Colonic mucosa (tissue), 4 donors: ENCODE measurements around the gene AVP. TPM values are rescaled to one million over a fixed set of nuclear protein-coding genes. Genes with fewer than 3 reads are reported as not detected.

Experiments
- DNase-seq: peaks from one replicate; pipeline ENCODE4 v3.0.0-alpha.2; 2020
- H3K27ac ChIP-seq: fragments of 200-600 bp; one replicate; pipeline ENCODE4 v1.8.0; 2021
- H3K27me3 ChIP-seq: fragments of 200-600 bp; one replicate; pipeline ENCODE4 v1.8.0; 2021
- H3K36me3 ChIP-seq: fragments of 200-600 bp; one replicate; pipeline ENCODE4 v1.8.0; 2021
- H3K4me1 ChIP-seq: fragments of 200-600 bp; one replicate; pipeline ENCODE4 v1.8.0; 2021; ENCODE audit warnings: mild to moderate bottlenecking
- H3K4me3 ChIP-seq: fragments of 200-600 bp; one replicate; pipeline ENCODE4 v1.8.0; 2021
- H3K9ac ChIP-seq, 2 donors: one replicate each; pipeline ENCODE4 v1.7.0; 2013; ENCODE audit warnings: control low read depth in 2 of 2, low read depth in 2 of 2, low read length in 2 of 2
- H3K9me3 ChIP-seq: fragments of 200-600 bp; one replicate; pipeline ENCODE4 v1.8.0; 2021
- intact Hi-C: fragments of 100-400 bp; cut with DNase I; formaldehyde crosslinking; loops from one replicate; pipeline ENCODE4 v1.14.1; 2022
- total RNA-seq, 2 donors: library from RNA; stranded (reverse); fragmentation: NEBNext Ultra II Directional in 1 of 2; extraction: Animal tissue kit (Norgen Biotek cat#: 25700) in 1 of 2; gene quantifications; one replicate each; pipeline ENCODE4 v1.2.1, GENCODE V29; 2021
- TF ChIP-seq, protein P1 (sequence below): fragments of 200-600 bp; IDR thresholded peaks from one replicate; pipeline ENCODE4 v1.8.0; 2022; ENCODE audit warnings: antibody characterized with exemption, mild to moderate bottlenecking
- donor health status: healthy.
- donor health status: DM: no; HTN: no; CAD: no.
- donor health status: DM: no; HTN: no; CAD: no.

Gene AVP
- total RNA-seq, 2 donors from 2014 or later = not detected

DNA sequence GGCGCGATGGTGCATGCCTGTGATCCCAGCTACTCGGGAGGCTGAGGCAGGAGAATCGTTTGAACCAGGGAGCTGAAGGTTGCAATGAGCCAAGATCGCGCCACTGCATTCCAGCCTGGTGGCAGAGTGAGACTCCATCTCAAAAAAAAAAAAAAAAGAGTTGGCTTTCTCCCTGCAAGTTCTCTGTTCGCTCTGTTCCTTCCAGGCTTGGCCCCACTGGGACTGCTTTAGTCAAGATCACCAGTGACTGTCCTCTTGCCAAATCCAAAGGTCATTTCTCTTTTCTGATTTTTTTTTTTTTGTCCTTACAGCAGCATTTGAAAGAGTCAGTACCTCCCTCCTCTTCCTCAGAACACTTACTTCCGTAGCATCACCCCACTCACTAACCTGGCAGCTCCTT, 51.9 kb downstream of the AVP start:
- intact Hi-C loops = loop anchor here (10.0 kb wide), 1 partner anchor 1568 kb away; the partner anchor contains the start of gene NSFL1C
- no peaks in the 10 kb centered on the region for H3K4me1 ChIP-seq
- no peak overlapping the region for H3K4me3 ChIP-seq
- TF ChIP-seq, protein P1, sequence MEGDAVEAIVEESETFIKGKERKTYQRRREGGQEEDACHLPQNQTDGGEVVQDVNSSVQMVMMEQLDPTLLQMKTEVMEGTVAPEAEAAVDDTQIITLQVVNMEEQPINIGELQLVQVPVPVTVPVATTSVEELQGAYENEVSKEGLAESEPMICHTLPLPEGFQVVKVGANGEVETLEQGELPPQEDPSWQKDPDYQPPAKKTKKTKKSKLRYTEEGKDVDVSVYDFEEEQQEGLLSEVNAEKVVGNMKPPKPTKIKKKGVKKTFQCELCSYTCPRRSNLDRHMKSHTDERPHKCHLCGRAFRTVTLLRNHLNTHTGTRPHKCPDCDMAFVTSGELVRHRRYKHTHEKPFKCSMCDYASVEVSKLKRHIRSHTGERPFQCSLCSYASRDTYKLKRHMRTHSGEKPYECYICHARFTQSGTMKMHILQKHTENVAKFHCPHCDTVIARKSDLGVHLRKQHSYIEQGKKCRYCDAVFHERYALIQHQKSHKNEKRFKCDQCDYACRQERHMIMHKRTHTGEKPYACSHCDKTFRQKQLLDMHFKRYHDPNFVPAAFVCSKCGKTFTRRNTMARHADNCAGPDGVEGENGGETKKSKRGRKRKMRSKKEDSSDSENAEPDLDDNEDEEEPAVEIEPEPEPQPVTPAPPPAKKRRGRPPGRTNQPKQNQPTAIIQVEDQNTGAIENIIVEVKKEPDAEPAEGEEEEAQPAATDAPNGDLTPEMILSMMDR = no peak
- no peak for DNase-seq
- H3K9ac ChIP-seq = no peak overlapping the region
- H3K36me3 ChIP-seq = peaks cover 18% of the 10 kb centered on the region
- no peak overlapping the region for H3K27ac ChIP-seq
- H3K9me3 ChIP-seq = no peaks in the 10 kb centered on the region
- no peaks in the 10 kb centered on the region for H3K27me3 ChIP-seq

Other genes starting within 250 kb of the AVP start
- 10 to 100 TPM; 21.7 to 24.8 TPM for gene PCED1A, start 244.1 kb downstream of the AVP start, total RNA-seq
- 10 to 100 TPM; 35.7 to 40.5 TPM for gene VPS16, start 244.0 kb downstream of the AVP start, total RNA-seq
- gene PTPRA, start 211.2 kb downstream of the AVP start, total RNA-seq = 10 to 100 TPM; 30.3 to 55.2 TPM
- not detected for gene GNRH2, start 41.1 kb downstream of the AVP start, total RNA-seq
- gene MRPS26, start 38.7 kb downstream of the AVP start, total RNA-seq = 10 to 100 TPM; 37.6 to 72.5 TPM
- gene OXT, start 13.1 kb downstream of the AVP start, total RNA-seq = not detected
- 10 to 100 TPM; 17.3 to 19.8 TPM for gene FASTKD5, start 75.1 kb upstream of the AVP start, total RNA-seq
- 1 to 10 TPM; 6.5 to 6.6 TPM for gene UBOX5, start 75.1 kb upstream of the AVP start, total RNA-seq
- 1 to 10 TPM; 7.9 to 8.3 TPM for gene LZTS3, start 88.8 kb upstream of the AVP start, total RNA-seq
- gene DDRGK1, start 120.0 kb upstream of the AVP start, total RNA-seq = 10 to 100 TPM; 57.8 to 88.6 TPM
- 10 to 100 TPM; 35.2 to 67.6 TPM for gene ITPA, start 124.8 kb upstream of the AVP start, total RNA-seq
- 1 to 10 TPM; 1.2 to 2.6 TPM for gene SLC4A11, start 154.5 kb upstream of the AVP start, total RNA-seq